Coronary artery (tissue), 2 donors: Measurements from ENCODE around the gene GLYATL1B.
"Not testable (repeated sequence)": the region's sequence is repeated elsewhere in the genome, so short reads cannot be mapped to it uniquely, and the experiment has no call there.

Experiments used
- DNase-seq: peaks from one replicate; pipeline ENCODE4 v3.0.0-alpha.2; 2017; ENCODE audit warnings: low spot score
- H3K27ac ChIP-seq, 2 donors: fragments of 200-600 bp; sonication (generic); one replicate each; pipeline ENCODE4 v1.5.1; 2016 to 2019
- H3K4me3 ChIP-seq: fragments of 200-600 bp; sonication (generic); 2 replicates; pipeline ENCODE4 v1.5.1; 2016; ENCODE audit warnings: mild to moderate bottlenecking, moderate library complexity
- CTCF ChIP-seq: fragments of 200-600 bp; sonication (generic); IDR thresholded peaks from one replicate; pipeline ENCODE4 v1.5.1; 2019; ENCODE audit warnings: antibody characterized with exemption

Gene GLYATL1B

GRCh38 chr11:59086007-59086406 is at the start of gene GLYATL1B:
TSS of gene GLYATL1B (plus strand) at chr11:59086307. CDS start at chr11:59086307, 0 bp downstream.
- H3K4me3 ChIP-seq, H3K27ac ChIP-seq, DNase-seq: not testable (repeated sequence)

- H3K4me3 ChIP-seq, DNase-seq, H3K27ac ChIP-seq: not testable (repeated sequence)
These were observed 49.6 kb upstream of the GLYATL1B start for GRCh38 chr11:59036542-59036941.

- H3K27ac ChIP-seq, H3K4me3 ChIP-seq, DNase-seq: not testable (repeated sequence)
These were observed 48.7 kb upstream of the GLYATL1B start for GRCh38 chr11:59037434-59037833.

GRCh38 chr11:59040607-59041006 is 45.5 kb upstream of the GLYATL1B start:
- Histone ChIP-seq H3K4me3 (no peak overlapping the region), H3K27ac (no peak overlapping the region)
- TF ChIP-seq CTCF: no peak
- no peak for DNase-seq

GRCh38 chr11:59051383-59051782 is 34.7 kb upstream of the GLYATL1B start:
- H3K4me3 ChIP-seq, DNase-seq, H3K27ac ChIP-seq: not testable (repeated sequence)

GRCh38 chr11:59052355-59052754 is 33.8 kb upstream of the GLYATL1B start:
- H3K27ac ChIP-seq, DNase-seq, H3K4me3 ChIP-seq: not testable (repeated sequence)

- DNase-seq: no peak
- peak; percentile 26 for TF ChIP-seq CTCF
- Histone ChIP-seq H3K27ac (no peak overlapping the region), H3K4me3 (no peak overlapping the region)
These were observed 32.7 kb upstream of the GLYATL1B start for GRCh38 chr11:59053387-59053786.

- H3K4me3 ChIP-seq: peak overlapping the region; percentile 49
- H3K27ac ChIP-seq, DNase-seq: not testable (repeated sequence)
- peak; percentile 25 for TF ChIP-seq CTCF
These were observed 27.7 kb upstream of the GLYATL1B start for GRCh38 chr11:59058120-59059033.

- not testable (repeated sequence) for H3K27ac ChIP-seq, DNase-seq, H3K4me3 ChIP-seq
These were observed 26.0 kb upstream of the GLYATL1B start for GRCh38 chr11:59060096-59060495.

- no peak for DNase-seq
- Histone ChIP-seq H3K4me3 (no peak overlapping the region), H3K27ac (no peak overlapping the region)
- TF ChIP-seq CTCF: no peak
These were observed 23.2 kb upstream of the GLYATL1B start for GRCh38 chr11:59062602-59063529.

- not testable (repeated sequence) for H3K27ac ChIP-seq, H3K4me3 ChIP-seq, DNase-seq
These were observed 21.9 kb upstream of the GLYATL1B start for GRCh38 chr11:59063996-59064727.
